T-cell (primary cell): ENCODE measurements around the gene SAMD4A. TPM values are rescaled to one million over a fixed set of nuclear protein-coding genes. Genes with fewer than 3 reads are reported as not detected.
"Not testable (repeated sequence)": the region's sequence is repeated elsewhere in the genome, so short reads cannot be mapped to it uniquely, and the experiment has no call there.

Experiments
- ATAC-seq, 4 experiments: fragments of 200-7000 bp in 3 of 4; fragments of 150-1000 bp in 1 of 4; cut with Tn5 transposase; replicated peaks in 1 of 4; 1 replicate in 3 of 4; 2 replicates in 1 of 4; pipeline ENCODE4 v1.10.0; 2021; ENCODE audit warnings: moderate library complexity in 3 of 4, mild to moderate bottlenecking in 2 of 4, moderate number of reproducible peaks in 1 of 4
- CTCF ChIA-PET, 2 donors: fragments of 300-600 bp; sonication (Branson Sonifier 250); formaldehyde crosslinking; loops; one replicate each; lab custom pipeline; 2022; ENCODE audit warnings: antibody characterized with exemption in 2 of 2; lab: Charles Lee
- POLR2A ChIA-PET, 2 donors: fragments of 300-600 bp; sonication (Branson Sonifier 250); formaldehyde crosslinking; loops; one replicate each; lab custom pipeline; 2022; ENCODE audit warnings: antibody characterized with exemption in 2 of 2; lab: Charles Lee
- DNase-seq, 35 experiments: peaks; one replicate each; pipeline versions ENCODE4 v3.0.0 to v3.0.0-alpha.2; 2013 to 2023
- H3K27ac ChIP-seq: one replicate; pipeline ENCODE4 v1.5.1; 2013; ENCODE audit warnings: low read length
- H3K27me3 ChIP-seq, 2 experiments: replicated peaks in 1 of 2; 1 replicate in 1 of 2; 2 replicates in 1 of 2; pipeline versions ENCODE4 v1.6.1 to v1.7.0; 2013; ENCODE audit warnings: low read length in 1 of 2, mixed read lengths in 1 of 2; ENCODE audit not compliant: control insufficient read depth in 2 of 2, insufficient read depth in 2 of 2; ENCODE audit errors: extremely low read depth in 1 of 2
- H3K36me3 ChIP-seq, 2 donors: 1 replicate in 1 of 2; 2 replicates in 1 of 2; pipeline versions ENCODE4 v1.6.1 to v1.7.0; 2013; ENCODE audit warnings: low read length in 1 of 2; ENCODE audit not compliant: control insufficient read depth in 2 of 2, insufficient read depth in 1 of 2; ENCODE audit errors: extremely low read depth in 1 of 2
- H3K4me1 ChIP-seq, 2 experiments: 1 replicate in 1 of 2; 2 replicates in 1 of 2; pipeline versions ENCODE4 v1.6.1 to v1.7.0; 2013; ENCODE audit warnings: low read length in 2 of 2, mixed read lengths in 1 of 2; ENCODE audit not compliant: insufficient read depth in 2 of 2, control insufficient read depth in 1 of 2; ENCODE audit errors: extremely low read depth in 1 of 2
- H3K4me3 ChIP-seq, 2 donors: 1 replicate in 1 of 2; 2 replicates in 1 of 2; pipeline versions ENCODE4 v1.5.1 to v1.7.0; 2013; ENCODE audit warnings: mild to moderate bottlenecking in 2 of 2, low read length in 1 of 2, moderate library complexity in 1 of 2; ENCODE audit not compliant: control insufficient read depth in 1 of 2; ENCODE audit errors: extremely low read depth in 1 of 2
- H3K9me3 ChIP-seq: 2 replicates; pipeline ENCODE4 v1.7.0; 2013
- H3K27ac Mint-ChIP-seq, 2 donors: one replicate each; pipeline ENCODE4 v1.8.0; 2020 to 2021; ENCODE audit warnings: mild to moderate bottlenecking in 2 of 2, mixed read lengths in 2 of 2
- H3K27me3 Mint-ChIP-seq, 2 donors: one replicate each; pipeline ENCODE4 v1.8.0; 2021 to 2022; ENCODE audit warnings: mixed read lengths in 2 of 2
- H3K36me3 Mint-ChIP-seq: one replicate; pipeline ENCODE4 v1.8.0; 2021; ENCODE audit warnings: mixed read lengths
- H3K4me1 Mint-ChIP-seq, 3 donors: one replicate each; pipeline ENCODE4 v1.8.0; 2020 to 2022; ENCODE audit warnings: mixed read lengths in 3 of 3, mild to moderate bottlenecking in 1 of 3
- H3K4me3 Mint-ChIP-seq, 3 donors: one replicate each; pipeline ENCODE4 v1.8.0; 2020 to 2022; ENCODE audit warnings: mild to moderate bottlenecking in 3 of 3, mixed read lengths in 3 of 3, moderate library complexity in 3 of 3
- H3K9me3 Mint-ChIP-seq, 3 donors: one replicate each; pipeline ENCODE4 v1.8.0; 2020 to 2022; ENCODE audit warnings: mixed read lengths in 3 of 3
- WGBS: methylation state at CpG from one replicate; pipeline ENCODE4 v1.1.5; 2013; ENCODE audit warnings: missing lambda C conversion rate; ENCODE audit not compliant: insufficient coverage; 5-methylcytosine and 5-hydroxymethylcytosine counted together
- total RNA-seq, 35 experiments: library from RNA in 6 of 35; stranded (reverse) in 6 of 35; fragments of 120-200 nt in 1 of 35; gene quantifications; one replicate each; pipeline versions ENCODE4 v1.2.1 to v1.2.4 and lab custom pipeline; 2013 to 2026

SAMD4A gene
- total RNA-seq, 5 donors from 2014 or later (not counting 1 experiment from before 2014, with no cell fraction given), result 1.2 to 3.9 (median 1.3) TPM

DNA sequence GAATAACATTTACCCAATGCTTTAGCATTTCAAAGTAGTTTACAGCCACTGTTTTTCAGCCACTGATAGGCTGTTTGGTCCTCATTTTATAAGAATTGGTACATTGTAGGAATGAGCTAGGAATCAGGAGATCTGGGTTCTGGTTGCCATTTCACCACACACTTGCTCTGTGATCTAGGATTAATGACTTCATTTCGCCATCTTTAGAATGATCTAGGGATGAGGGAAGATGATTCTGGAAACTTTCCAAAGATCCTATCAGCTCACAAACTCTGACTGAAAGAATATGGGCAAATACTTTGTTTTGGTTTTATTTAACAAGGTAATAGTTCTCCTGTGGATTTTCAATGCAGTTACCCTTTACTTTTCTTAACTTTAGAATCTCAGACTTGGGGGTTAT, 180.7 kb downstream of the SAMD4A start:
- no CpG with 5 or more reads among the region's 1 CpG for WGBS
- Mint-ChIP-seq H3K4me1 (peaks cover 12 to 16% (median 13%) of the 10 kb centered on the region in 3 donors), H3K27ac (no peak overlapping the region), H3K9me3 (no peaks in the 10 kb centered on the region), H3K36me3 (no peaks in the 10 kb centered on the region), H3K4me3 (no peak overlapping the region), H3K27me3 (no peaks in the 10 kb centered on the region)
- no peak for DNase-seq
- ATAC-seq, result no peak
- Histone ChIP-seq H3K27ac (no peak overlapping the region), H3K9me3 (no peaks in the 10 kb centered on the region), H3K4me3 (no peak overlapping the region), H3K4me1 (peaks cover 8 to 16% of the 10 kb centered on the region in 2 experiments), H3K36me3 (no peaks in the 10 kb centered on the region), H3K27me3 (no peaks in the 10 kb centered on the region)
- POLR2A ChIA-PET, result no interaction called here
- CTCF ChIA-PET, result interaction anchor here in 1 of 2 donors (0.6 kb wide), 1 partner anchor 404 kb away, joined by 3 read pairs; no protein-coding TSS in a partner anchor

DNA sequence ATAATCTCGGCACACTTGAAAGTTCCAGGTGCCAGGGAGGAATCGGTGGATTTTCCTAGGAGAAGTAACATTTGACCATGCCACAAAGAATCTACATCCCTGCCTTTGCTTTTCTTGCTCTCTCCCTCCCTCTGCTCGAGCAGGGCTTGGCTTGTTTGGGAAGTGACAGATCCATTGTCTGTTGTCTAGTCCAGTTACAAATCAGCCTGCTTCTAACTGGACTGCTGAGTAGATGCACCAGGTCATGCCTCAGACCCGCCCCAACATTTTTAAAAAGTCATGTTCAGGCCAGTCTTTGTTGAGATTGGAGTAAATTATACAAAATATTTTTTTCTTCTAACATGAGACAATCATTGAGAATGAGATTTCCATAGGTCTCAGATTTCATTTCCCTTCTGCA, 182.3 kb downstream of the SAMD4A start:
- Histone ChIP-seq H3K27ac (no peak overlapping the region), H3K27me3 (no peaks in the 10 kb centered on the region), H3K4me1 (peaks cover 0 to under 1% of the 10 kb centered on the region in 2 experiments), H3K4me3 (no peak overlapping the region), H3K9me3 (no peaks in the 10 kb centered on the region), H3K36me3 (no peaks in the 10 kb centered on the region)
- no peak for ATAC-seq
- Mint-ChIP-seq H3K27ac (no peak overlapping the region), H3K4me1 (peaks cover under 1% of the 10 kb centered on the region in 3 donors), H3K27me3 (no peaks in the 10 kb centered on the region), H3K9me3 (no peaks in the 10 kb centered on the region), H3K36me3 (no peaks in the 10 kb centered on the region), H3K4me3 (no peak overlapping the region)
- ChIA-PET POLR2A (no interaction called here), CTCF (no interaction called here)
- WGBS, result 100% methylated on average over 1 of the region's 4 CpGs
- DNase-seq, result no peak

DNA sequence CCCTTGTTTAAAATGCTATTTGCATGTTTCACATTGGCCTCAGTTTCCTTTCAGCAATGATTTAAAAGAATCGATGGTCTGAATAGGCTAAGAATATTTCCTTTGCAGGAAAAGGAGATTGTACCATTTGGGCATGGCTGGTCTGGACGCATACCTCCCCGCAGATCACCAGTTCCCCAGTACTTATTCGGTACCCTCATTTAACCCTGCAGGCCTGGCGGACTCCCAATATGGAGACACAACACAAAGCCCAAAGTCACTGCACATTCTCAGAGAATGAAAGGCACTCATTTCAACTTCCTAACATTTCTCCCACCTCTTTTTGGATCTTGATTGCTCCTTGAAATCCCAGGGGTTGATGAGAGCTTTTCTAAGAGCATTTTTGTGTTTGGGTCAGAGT, 182.8 kb downstream of the SAMD4A start:
- ATAC-seq (no peak), DNase-seq (no peak)
- no peak overlapping the region for H3K27ac ChIP-seq
- H3K27me3 ChIP-seq, result no peaks in the 10 kb centered on the region
- no peaks in the 10 kb centered on the region for H3K9me3 ChIP-seq
- no peaks in the 10 kb centered on the region for H3K36me3 ChIP-seq
- 100% methylated on average over 2 of the region's 5 CpGs for WGBS
- Mint-ChIP-seq H3K27me3 (peaks cover 0 to under 1% of the 10 kb centered on the region in 2 donors), H3K4me3 (no peak overlapping the region), H3K27ac (no peak overlapping the region), H3K4me1 (no peaks in the 10 kb centered on the region), H3K36me3 (no peaks in the 10 kb centered on the region), H3K9me3 (no peaks in the 10 kb centered on the region)
- ChIA-PET POLR2A (no interaction called here), CTCF (interaction anchor here in 1 of 2 donors (0.5 kb wide), 1 partner anchor 231 kb away, joined by 4 read pairs; no protein-coding TSS in a partner anchor)
- H3K4me3 ChIP-seq, result no peak overlapping the region
- no peaks in the 10 kb centered on the region for H3K4me1 ChIP-seq

DNA sequence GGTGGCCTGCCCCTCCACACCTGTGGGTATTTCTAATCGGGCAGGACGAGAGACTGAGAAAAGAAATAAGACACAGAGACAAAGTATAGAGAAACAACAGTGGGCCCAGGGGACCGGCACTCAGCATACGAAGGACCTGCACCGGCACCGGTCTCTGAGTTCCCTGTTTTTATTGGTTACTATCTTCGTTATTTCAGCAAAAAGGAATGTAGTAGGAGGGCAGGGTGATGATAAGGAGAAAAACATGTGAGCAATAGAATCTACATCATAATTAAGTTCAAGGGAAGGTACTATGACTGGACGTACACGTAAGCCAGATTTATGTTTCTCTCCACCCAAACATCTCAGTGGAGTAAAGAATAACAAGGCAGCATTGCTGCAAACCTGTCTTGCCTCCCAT, 185.7 kb downstream of the SAMD4A start:
- POLR2A ChIA-PET, H3K9me3 ChIP-seq, CTCF ChIA-PET, H3K36me3 Mint-ChIP-seq, H3K9me3 Mint-ChIP-seq, DNase-seq, H3K27ac Mint-ChIP-seq, H3K27ac ChIP-seq, H3K4me3 Mint-ChIP-seq, H3K27me3 Mint-ChIP-seq, ATAC-seq, H3K4me1 ChIP-seq, H3K4me3 ChIP-seq, H3K27me3 ChIP-seq, H3K36me3 ChIP-seq: not testable (repeated sequence)
- peaks cover 10 to 12% (median 12%) of the 10 kb centered on the region in 3 donors for H3K4me1 Mint-ChIP-seq
- 85% methylated on average over 5 of the region's 9 CpGs for WGBS

DNA sequence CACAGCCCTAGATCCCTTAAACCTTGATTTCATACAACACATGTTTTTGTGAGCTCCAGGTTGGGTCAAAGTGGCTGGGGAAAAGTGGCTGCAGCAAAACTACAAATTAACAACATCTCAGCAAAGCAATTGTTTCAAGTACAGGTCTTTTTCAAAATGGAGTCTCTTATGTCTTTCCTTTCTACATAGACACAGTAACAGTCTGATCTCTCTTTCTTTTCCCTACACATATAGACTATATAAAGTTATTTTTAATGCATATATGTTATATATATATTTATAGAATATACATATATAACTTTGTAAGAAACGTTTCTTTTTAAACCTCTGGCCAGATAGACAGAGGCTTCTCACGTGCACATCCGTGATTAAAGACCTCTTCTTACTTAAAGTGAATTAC, 186.5 kb downstream of the SAMD4A start:
- peaks cover 6 to 10% of the 10 kb centered on the region in 2 experiments for H3K4me1 ChIP-seq
- ATAC-seq, H3K27ac ChIP-seq, H3K4me3 Mint-ChIP-seq, H3K4me3 ChIP-seq, H3K27me3 ChIP-seq, H3K27me3 Mint-ChIP-seq, CTCF ChIA-PET, H3K9me3 ChIP-seq, H3K36me3 Mint-ChIP-seq, H3K9me3 Mint-ChIP-seq, POLR2A ChIA-PET, H3K27ac Mint-ChIP-seq, DNase-seq, H3K36me3 ChIP-seq: not testable (repeated sequence)
- no CpG with 5 or more reads among the region's 3 CpGs for whole genome bisulfite sequencing
- peaks cover 13 to 15% (median 14%) of the 10 kb centered on the region in 3 donors for H3K4me1 Mint-ChIP-seq

DNA sequence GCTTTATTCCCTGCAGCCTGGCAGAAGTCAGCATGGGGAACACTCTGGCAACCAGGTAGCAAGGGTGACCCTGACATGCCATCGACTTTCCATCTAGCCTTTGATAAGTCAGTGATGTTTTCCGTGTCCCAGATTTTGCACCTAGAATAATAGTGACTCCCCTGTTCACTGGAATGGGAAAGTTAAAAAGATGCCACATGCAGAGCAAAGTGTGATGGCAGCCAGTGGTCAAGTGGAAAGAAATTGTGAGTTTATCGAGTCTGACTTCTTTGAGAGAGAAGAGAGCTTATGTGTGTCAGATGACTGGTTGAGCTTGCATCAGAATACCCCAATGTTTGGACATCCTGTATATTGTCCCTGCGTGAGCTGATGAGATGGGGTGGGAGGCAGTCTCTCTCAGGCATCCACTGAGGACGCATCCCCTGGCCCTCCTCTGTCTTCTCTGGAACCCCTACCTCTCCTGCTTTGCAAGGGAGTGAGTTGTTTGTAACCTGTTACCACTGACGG, 187.2 kb downstream of the SAMD4A start:
- Histone ChIP-seq H3K4me3 (no peak overlapping the region), H3K27me3 (peaks cover 0 to 5% of the 10 kb centered on the region in 2 experiments), H3K4me1 (peaks cover 6 to 10% of the 10 kb centered on the region in 2 experiments), H3K36me3 (no peaks in the 10 kb centered on the region), H3K9me3 (no peaks in the 10 kb centered on the region), H3K27ac (no peak overlapping the region)
- H3K4me1 Mint-ChIP-seq, result peaks cover 13 to 15% (median 14%) of the 10 kb centered on the region in 3 donors
- H3K36me3 Mint-ChIP-seq, result no peaks in the 10 kb centered on the region
- 79% methylated on average over 3 of the region's 6 CpGs for WGBS
- H3K27ac Mint-ChIP-seq, result no peak overlapping the region
- ATAC-seq (no peak), DNase-seq (no peak)
- no peaks in the 10 kb centered on the region for H3K9me3 Mint-ChIP-seq
- H3K4me3 Mint-ChIP-seq, result no peak overlapping the region
- CTCF ChIA-PET, result no interaction called here
- peaks cover 0 to 5% of the 10 kb centered on the region in 2 donors for H3K27me3 Mint-ChIP-seq
- POLR2A ChIA-PET, result no interaction called here
